SJSA1 (cell line): Measurements from ENCODE around the gene TLN1. TPM values are rescaled to one million over a fixed set of nuclear protein-coding genes. Genes with fewer than 3 reads are reported as not detected.

Source experiments
- DNase-seq, 2 experiments: peaks; one replicate each; pipeline ENCODE4 v3.0.0-alpha.2; 2015 to 2020; ENCODE audit warnings: low spot score in 2 of 2, low read depth in 1 of 2
- H3K27ac ChIP-seq: fragments of 250-450 bp; sonication (Bioruptor Pico); 2 replicates; pipeline ENCODE4 v1.5.1; 2020; ENCODE audit warnings: mild to moderate bottlenecking, moderate library complexity
- H3K27me3 ChIP-seq: fragments of 250-450 bp; sonication (Bioruptor Pico); replicated peaks from 2 replicates; pipeline ENCODE4 v1.5.1; 2020; ENCODE audit warnings: mild to moderate bottlenecking, moderate library complexity
- H3K36me3 ChIP-seq: fragments of 250-450 bp; sonication (Bioruptor Pico); 2 replicates; pipeline ENCODE4 v1.5.1; 2020; ENCODE audit warnings: mild to moderate bottlenecking
- H3K4me1 ChIP-seq: fragments of 250-450 bp; sonication (Bioruptor Pico); replicated peaks from 2 replicates; pipeline ENCODE4 v1.6.1; 2021; ENCODE audit warnings: mild to moderate bottlenecking
- H3K4me3 ChIP-seq: fragments of 250-450 bp; sonication (Bioruptor Pico); 2 replicates; pipeline ENCODE4 v1.5.1; 2020; ENCODE audit warnings: mild to moderate bottlenecking
- H3K9me3 ChIP-seq: fragments of 250-450 bp; sonication (Bioruptor Pico); replicated peaks from 2 replicates; pipeline ENCODE4 v1.5.1; 2020; ENCODE audit warnings: mild to moderate bottlenecking
- total RNA-seq: library from RNA; depleted of rRNA; stranded (reverse); fragments of >200 nt; shearing (Covaris generic); gene quantifications from 2 replicates; pipeline ENCODE4 v1.2.3, GENCODE V29; 2014; rRNA removed

TLN1 gene
- total RNA-seq, 1 experiment from 2014 or later, result 213 TPM

DNA sequence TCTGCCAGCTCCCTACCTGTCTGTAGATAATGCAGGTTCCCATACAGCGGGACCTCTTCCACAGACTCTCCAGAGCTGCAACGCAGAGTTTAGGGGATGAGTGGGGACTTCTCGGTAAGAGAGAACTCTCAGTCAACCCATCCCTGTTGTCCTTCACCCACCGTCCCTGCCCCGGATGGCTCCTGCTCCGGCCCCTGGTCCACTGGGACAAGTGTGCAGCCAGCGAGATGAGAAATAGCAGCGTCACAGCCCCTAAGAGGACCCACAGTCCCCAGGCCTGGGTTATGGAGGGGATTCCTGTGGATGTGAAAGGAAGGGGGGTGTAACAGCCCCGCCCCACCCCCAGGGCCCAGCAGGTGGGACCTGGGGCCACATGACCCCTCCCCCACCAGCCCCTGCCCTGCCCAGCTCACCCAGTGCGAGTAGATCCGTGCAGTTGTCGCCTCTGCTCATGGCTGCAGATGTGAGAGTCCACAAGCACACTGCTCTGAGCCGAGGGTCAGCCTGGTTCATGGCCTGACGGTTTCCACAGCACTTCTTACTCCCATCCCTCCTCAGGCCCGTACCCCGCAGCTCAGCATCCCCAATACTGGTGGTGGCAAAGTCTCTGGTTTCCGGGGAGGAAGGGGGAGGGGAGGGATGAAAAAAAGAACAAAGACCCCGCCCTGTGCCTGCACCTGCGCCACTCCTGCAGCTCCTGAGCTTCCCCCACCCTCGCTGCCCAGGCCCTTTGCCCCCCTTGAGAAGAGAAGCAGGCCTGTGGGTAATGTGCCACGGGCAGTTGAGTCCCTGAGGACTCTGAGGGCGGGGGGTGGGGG, 81.4 kb downstream of the TLN1 start, which contains the start of gene SIT1:
Gene SIT1, minus strand, starts transcription at position 591 of the 818 bp plus-strand sequence. Its CDS starts 78 bp downstream, at position 513.
- no peaks in the 10 kb centered on the region for H3K27me3 ChIP-seq

DNA sequence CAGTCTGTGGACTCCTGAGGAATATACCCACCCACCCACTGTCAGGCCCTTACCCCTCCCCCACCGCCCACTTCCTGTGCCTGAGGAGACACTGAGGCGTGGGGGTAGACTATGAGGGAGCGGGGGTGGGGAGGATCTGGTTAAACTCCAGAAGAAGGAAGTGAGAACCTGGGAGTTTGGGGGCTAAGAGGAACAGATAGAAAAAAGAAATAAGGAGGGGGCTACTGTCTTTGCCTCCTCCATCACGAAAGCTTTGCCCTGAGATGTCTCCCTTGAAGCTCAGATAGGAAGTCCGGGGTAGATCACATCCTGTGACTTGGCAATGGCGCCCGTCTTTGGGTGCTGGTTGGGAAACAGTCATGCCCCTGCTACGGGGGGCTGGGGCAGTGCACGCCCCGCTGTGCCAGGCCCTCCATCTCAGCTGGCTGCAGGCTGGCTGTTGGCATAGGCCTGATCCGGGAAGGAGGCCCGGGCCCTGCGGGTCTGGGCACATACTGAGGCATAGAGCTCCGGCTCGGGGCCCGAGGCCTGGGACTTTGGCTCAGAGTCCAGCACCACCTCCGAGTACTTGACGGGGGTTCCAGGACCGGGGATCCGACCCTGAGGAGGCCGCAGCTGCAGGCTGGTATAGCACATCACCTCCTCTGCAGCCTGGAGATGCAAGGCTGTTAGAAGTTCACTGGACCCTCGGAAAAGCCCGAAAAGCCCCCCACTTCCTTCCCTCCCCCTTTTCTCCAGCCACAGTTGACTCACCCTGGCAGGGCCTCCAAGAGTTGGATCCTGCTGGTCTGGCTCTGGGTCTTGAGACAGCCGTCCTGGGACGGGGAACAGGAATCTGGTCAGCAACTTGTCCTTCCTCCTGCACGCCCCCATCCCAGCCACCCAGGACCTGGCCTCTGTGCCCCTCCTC, 82.3 kb downstream of the TLN1 start:
- no peak for DNase-seq
- Histone ChIP-seq H3K4me3 (no peak overlapping the region), H3K9me3 (no peaks in the 10 kb centered on the region), H3K27me3 (no peaks in the 10 kb centered on the region), H3K4me1 (peaks cover 6% of the 10 kb centered on the region; the same call in 1 of the 2 replicates), H3K36me3 (no peaks in the 10 kb centered on the region), H3K27ac (no peak overlapping the region)

More for the DNA sequence above, 81.4 kb downstream of the TLN1 start, which contains the start of gene SIT1:
- H3K4me1 ChIP-seq, result peaks cover 6% of the 10 kb centered on the region; the same call in 1 of the 2 replicates
- H3K27ac ChIP-seq, result no peak within 1 kb of the TSS
- H3K36me3 ChIP-seq, result no peaks in the 10 kb centered on the region
- no peaks in the 10 kb centered on the region for H3K9me3 ChIP-seq
- H3K4me3 ChIP-seq, result no peak within 1 kb of the TSS
- no peak for DNase-seq

Other genes with a start within 250 kb of the TLN1 start
- 22.1 and 24.0 TPM in 2 replicates for gene RUSC2, start 242.1 kb downstream of the TLN1 start, total RNA-seq
- 1.2 and 5.2 TPM in 2 replicates for gene TESK1, start 126.9 kb downstream of the TLN1 start, total RNA-seq
- gene CD72, start 113.8 kb downstream of the TLN1 start, total RNA-seq, result not detected in 2 replicates
- gene SIT1, start 81.3 kb downstream of the TLN1 start, total RNA-seq, result not detected in 2 replicates
- gene RMRP, start 74.2 kb downstream of the TLN1 start, total RNA-seq, result 432 and 826 TPM in 2 replicates
- gene CCDC107, start 73.9 kb downstream of the TLN1 start, total RNA-seq, result 2.8 and 7.9 TPM in 2 replicates
- 0.41 and 1.9 TPM in 2 replicates for gene ARHGEF39, start 67.0 kb downstream of the TLN1 start, total RNA-seq
- not detected in 2 replicates for gene CA9, start 58.3 kb downstream of the TLN1 start, total RNA-seq
- 823 and 1,421 TPM in 2 replicates for gene TPM2, start 42.3 kb downstream of the TLN1 start, total RNA-seq
- gene CREB3, start 471 bp upstream of the TLN1 start, total RNA-seq, result 39.2 and 86.7 TPM in 2 replicates
- gene GBA2, start 17.0 kb upstream of the TLN1 start, total RNA-seq, result 15.5 and 16.0 TPM in 2 replicates
- 5.2 and 7.4 TPM in 2 replicates for gene RGP1, start 17.1 kb upstream of the TLN1 start, total RNA-seq
- not detected in 2 replicates for gene MSMP, start 22.1 kb upstream of the TLN1 start, total RNA-seq
- gene NPR2, start 59.4 kb upstream of the TLN1 start, total RNA-seq, result 1.5 and 3.9 TPM in 2 replicates
- 0.13 TPM in 1 of 2 replicates, not detected in the other for gene SPAG8, start 80.1 kb upstream of the TLN1 start, total RNA-seq
- 21.4 and 41.3 TPM in 2 replicates for gene HINT2, start 82.8 kb upstream of the TLN1 start, total RNA-seq
- not detected in 2 replicates for gene FAM221B, start 96.5 kb upstream of the TLN1 start, total RNA-seq
- gene TMEM8B, start 97.0 kb upstream of the TLN1 start, total RNA-seq, result 1.4 and 2.8 TPM in 2 replicates
- gene OR13J1, start 138.2 kb upstream of the TLN1 start, total RNA-seq, result not detected in 2 replicates
- 0.63 TPM in 1 of 2 replicates, not detected in the other for gene HRCT1, start 174.0 kb upstream of the TLN1 start, total RNA-seq
- gene SPAAR, start 177.3 kb upstream of the TLN1 start, total RNA-seq, result not detected in 2 replicates
- not detected in 2 replicates for gene OR2S2, start 226.0 kb upstream of the TLN1 start, total RNA-seq